ENCODE results near the gene STEAP2. TPM values are rescaled to one million over a fixed set of nuclear protein-coding genes. Genes with fewer than 3 reads are reported as not detected.

STEAP2 gene
- total and polyA plus RNA-seq, 2 of the 4 experiments (the other 2 are of a cell fraction), result 1.8 to 3.9 TPM

GRCh38 chr7:90175667-90176066 lies 35.9 kb upstream of the STEAP2 start:
- DNase-seq, result no peak
- Histone ChIP-seq H3K27me3 (ENCODE audit: control insufficient read depth, insufficient read depth, low read length) (no peaks in the 10 kb centered on the region), H2AK9ac (replicated peaks; ENCODE audit: low read depth, low read length, poor library complexity) (no peak overlapping the region), H3K9me3 (ENCODE audit: control insufficient read depth, insufficient read depth, low read length) (no peaks in the 10 kb centered on the region), H2BK120ac (ENCODE audit: low read depth, low read length) (no peak overlapping the region), H3K9me1 (ENCODE audit: insufficient read depth, low read length) (no peaks in the 10 kb centered on the region), H3K79me1 (ENCODE audit: low read depth in 1 of 2, low read length in 2 of 2) (no peaks in the 10 kb centered on the region), H3K14ac (replicated peaks; ENCODE audit: low read depth, low read length) (no peak overlapping the region), H2BK20ac (ENCODE audit: low read depth, low read length) (no peak overlapping the region), H3K18ac (ENCODE audit: low read depth, low read length) (no peak overlapping the region), H2AFZ (replicated peaks; ENCODE audit: low read length, poor library complexity) (no peak overlapping the region), H3K4ac (ENCODE audit: low read depth, low read length) (no peak overlapping the region), H4K91ac (ENCODE audit: insufficient read depth, low read depth, low read length) (no peak overlapping the region), H2BK5ac (ENCODE audit: low read depth, low read length, poor library complexity, severe bottlenecking) (no peak overlapping the region), H3K36me3 (ENCODE audit: control insufficient read depth, insufficient read depth, low read length) (no peaks in the 10 kb centered on the region), H3K23ac (ENCODE audit: low read depth, low read length) (no peak overlapping the region), H4K8ac (ENCODE audit: low read depth in 2 of 2, low read length in 2 of 2) (no peak overlapping the region), H4K5ac (ENCODE audit: low read depth, low read length) (no peak overlapping the region), H4K20me1 (ENCODE audit: insufficient read depth, low read length) (no peaks in the 10 kb centered on the region), H3K4me3 (ENCODE audit: insufficient read depth, low read depth, low read length) (no peak overlapping the region), H3K27ac (ENCODE audit: insufficient read depth, low read length) (no peak overlapping the region), H3K56ac (ENCODE audit: extremely low read depth, insufficient read depth, low read length) (no peak overlapping the region), H3K4me2 (ENCODE audit: low read depth, low read length) (no peak overlapping the region), H3K4me1 (ENCODE audit: control insufficient read depth, insufficient read depth, low read length) (peaks cover 5% of the 10 kb centered on the region), H2AK5ac (ENCODE audit: low read depth, low read length) (no peak overlapping the region), H2BK15ac (ENCODE audit: low read depth, low read length) (no peak overlapping the region), H3K9ac (ENCODE audit: low read depth, low read length) (no peak overlapping the region)
- BruUV-seq (replicated peaks), result no TSS peak
- no peak for TF ChIP-seq CHD1 (IDR thresholded peaks at IDR 0.05; ENCODE audit: low read depth, low read length)
- TF ChIP-seq MAZ (IDR thresholded peaks at IDR 0.05; ENCODE audit: borderline replicate concordance, low read depth, low read length), result no peak
- TF ChIP-seq RAD21 (IDR thresholded peaks at IDR 0.05; ENCODE audit: low read length), result no peak
- no peak for TF ChIP-seq BHLHE40 (IDR thresholded peaks at IDR 0.05; ENCODE audit: low read depth, low read length)
- no peak for TF ChIP-seq CEBPB (IDR thresholded peaks at IDR 0.05; ENCODE audit: low read depth, low read length)
- TF ChIP-seq MAFK (IDR thresholded peaks at IDR 0.05; ENCODE audit: low read depth, low read length), result no peak
- no peak for TF ChIP-seq RFX5 (IDR thresholded peaks at IDR 0.05; ENCODE audit: low read depth, low read length)
- no peak for TF ChIP-seq SMC3 (IDR thresholded peaks at IDR 0.05; ENCODE audit: low read depth, low read length)
- in situ Hi-C loops (cut with MboI; ENCODE audit: low sequenced_read_pairs) (no loop called here), dilution Hi-C loops (cut with HindIII; ENCODE audit: low sequenced_read_pairs, unreplicated experiment) (no loop called here), intact Hi-C loops (cut with micrococcal nuclease) (no loop called here)
- no peak for ATAC-seq (ENCODE audit: low read depth)
- CTCF ChIA-PET, result no interaction called here
- POLR2A ChIA-PET (ENCODE audit: unreplicated experiment), result no interaction called here
- 75% methylated on average over 2 of the region's 4 CpGs; no CpG with 5 or more reads in 1 of the 2 experiments for WGBS, 2 experiments (ENCODE audit: extremely low coverage in 2 of 2, insufficient read length in 1 of 2)

Measured in IMR-90 (cell line).